ENCODE data around the gene PDE2A.

The PDE2A gene

DNA sequence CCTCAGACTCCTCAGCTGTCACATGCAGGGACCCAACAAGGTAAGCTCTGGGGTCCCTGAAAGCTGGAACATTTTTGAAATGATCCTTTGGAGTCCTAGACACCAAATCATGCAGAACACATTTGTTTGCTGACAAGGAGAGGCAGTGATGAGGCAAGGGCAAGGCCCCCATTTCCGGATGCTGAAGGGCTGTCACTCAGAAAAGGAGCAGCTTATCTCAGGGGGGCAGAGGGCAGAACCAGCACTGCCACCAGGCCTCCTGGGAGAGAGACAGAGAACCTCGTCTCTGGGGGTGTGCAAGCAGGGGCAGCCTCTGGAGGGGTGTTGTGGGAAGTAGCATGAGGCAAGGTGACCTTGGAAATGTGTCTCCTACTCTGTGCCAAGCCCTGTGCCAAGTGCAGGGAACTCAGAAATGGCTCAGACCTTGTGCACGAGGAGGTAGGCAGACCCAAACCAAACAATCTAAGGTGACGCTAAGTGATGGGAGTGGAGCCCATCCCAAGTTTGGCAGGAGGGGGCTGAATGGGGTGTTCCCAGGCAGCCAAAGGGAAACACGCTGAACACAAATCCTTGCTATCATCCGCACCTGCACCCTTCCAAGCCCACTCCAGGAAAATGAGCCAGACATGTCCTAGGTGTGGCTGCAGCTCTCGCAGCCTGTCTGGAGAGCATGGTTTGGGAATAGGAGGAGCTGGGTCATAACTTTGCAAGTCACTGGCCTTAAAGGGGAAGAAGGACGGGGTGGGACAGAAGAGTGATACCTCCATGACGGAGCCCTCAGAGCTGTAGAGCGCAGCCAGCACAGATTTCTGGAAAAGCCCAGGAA, 94.2 kb downstream of the PDE2A start:
- DNase-seq (ENCODE audit: low read depth): no peak
- no peak overlapping the region for H3K4me3 ChIP-seq (replicated peaks; ENCODE audit: low read depth, low read length)
- TF ChIP-seq, protein P1, sequence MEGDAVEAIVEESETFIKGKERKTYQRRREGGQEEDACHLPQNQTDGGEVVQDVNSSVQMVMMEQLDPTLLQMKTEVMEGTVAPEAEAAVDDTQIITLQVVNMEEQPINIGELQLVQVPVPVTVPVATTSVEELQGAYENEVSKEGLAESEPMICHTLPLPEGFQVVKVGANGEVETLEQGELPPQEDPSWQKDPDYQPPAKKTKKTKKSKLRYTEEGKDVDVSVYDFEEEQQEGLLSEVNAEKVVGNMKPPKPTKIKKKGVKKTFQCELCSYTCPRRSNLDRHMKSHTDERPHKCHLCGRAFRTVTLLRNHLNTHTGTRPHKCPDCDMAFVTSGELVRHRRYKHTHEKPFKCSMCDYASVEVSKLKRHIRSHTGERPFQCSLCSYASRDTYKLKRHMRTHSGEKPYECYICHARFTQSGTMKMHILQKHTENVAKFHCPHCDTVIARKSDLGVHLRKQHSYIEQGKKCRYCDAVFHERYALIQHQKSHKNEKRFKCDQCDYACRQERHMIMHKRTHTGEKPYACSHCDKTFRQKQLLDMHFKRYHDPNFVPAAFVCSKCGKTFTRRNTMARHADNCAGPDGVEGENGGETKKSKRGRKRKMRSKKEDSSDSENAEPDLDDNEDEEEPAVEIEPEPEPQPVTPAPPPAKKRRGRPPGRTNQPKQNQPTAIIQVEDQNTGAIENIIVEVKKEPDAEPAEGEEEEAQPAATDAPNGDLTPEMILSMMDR (IDR thresholded peaks at IDR 0.05; ENCODE audit: low read length, missing control alignments): no peak

DNA sequence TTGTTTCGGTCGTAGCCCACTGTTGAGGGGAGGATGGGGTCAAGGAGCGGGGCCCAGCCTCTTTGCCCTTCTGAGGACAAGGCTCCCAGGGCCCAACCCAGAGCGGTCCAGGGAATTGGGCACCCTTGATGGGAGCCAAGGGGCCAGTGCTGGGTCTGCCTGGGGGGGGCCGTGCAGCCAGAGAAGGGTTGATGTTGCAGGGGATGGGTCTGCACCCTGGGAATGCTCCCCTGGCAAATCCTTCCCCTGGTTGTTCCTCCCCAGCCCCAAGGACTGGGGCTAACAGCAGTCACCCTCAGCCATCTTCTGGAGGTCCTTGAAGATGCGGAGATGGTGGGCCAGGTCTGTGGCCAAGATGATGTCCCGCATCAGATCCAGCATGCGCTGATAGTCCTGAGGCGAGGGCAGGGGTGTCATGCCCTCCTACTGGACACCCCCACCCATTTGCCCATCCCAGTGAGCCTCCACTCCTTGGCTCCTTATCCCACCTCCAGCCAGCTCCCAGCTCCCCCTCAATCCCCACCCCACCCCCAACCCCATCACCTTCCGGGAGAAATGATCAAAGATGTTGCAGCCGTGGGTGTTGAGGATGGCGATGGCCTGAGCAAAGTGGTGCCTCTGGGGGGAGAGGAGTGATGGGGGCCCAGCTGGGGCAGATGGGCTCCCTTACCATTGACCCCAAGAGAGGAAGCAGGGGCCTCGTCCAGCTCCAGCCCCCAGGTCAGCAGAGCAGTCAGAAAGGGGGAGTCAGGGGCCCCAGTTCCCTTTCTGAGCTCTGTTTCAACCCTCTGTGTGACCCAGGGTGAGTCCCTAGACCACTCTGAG, 95.0 kb downstream of the PDE2A start:
- H3K4me3 ChIP-seq (replicated peaks; ENCODE audit: low read depth, low read length): no peak overlapping the region
- DNase-seq (ENCODE audit: low read depth): no peak
- TF ChIP-seq, protein P1 (IDR thresholded peaks at IDR 0.05; ENCODE audit: low read length, missing control alignments): no peak

DNA sequence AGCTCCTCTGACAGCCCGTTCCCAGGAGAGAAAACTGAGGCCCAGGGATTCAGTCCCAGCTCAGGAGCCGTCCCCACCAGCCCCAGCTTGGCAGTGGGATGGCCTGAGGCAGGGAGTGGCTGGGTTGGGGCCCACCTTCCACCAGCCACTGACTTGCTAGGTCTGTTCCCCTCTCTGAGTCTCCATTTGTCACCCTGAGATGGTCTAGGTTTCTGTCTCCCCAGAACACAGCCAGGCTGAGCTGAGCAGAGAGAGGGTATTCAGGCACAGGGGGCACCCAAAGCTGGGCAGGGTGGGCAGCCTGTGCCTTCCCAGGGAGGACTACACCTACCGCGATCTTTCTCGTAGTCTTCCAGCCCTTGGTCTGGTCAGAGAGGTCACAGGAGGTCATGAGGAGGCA, 95.7 kb downstream of the PDE2A start:
- DNase-seq (ENCODE audit: low read depth): no peak
- no peak overlapping the region for H3K4me3 ChIP-seq (replicated peaks; ENCODE audit: low read depth, low read length)
- TF ChIP-seq, protein P1 (IDR thresholded peaks at IDR 0.05; ENCODE audit: low read length, missing control alignments): no peak

- TF ChIP-seq, protein P1 (IDR thresholded peaks at IDR 0.05; ENCODE audit: low read length, missing control alignments): no peak
- no peak overlapping the region for H3K4me3 ChIP-seq (replicated peaks; ENCODE audit: low read depth, low read length)
- no peak for DNase-seq (ENCODE audit: low read depth)
Observed at GRCh38 chr11:72578051-72578450, 96.2 kb downstream of the PDE2A start.

GRCh38 chr11:72577271-72577721, 96.9 kb downstream of the PDE2A start:
- TF ChIP-seq, protein P1 (IDR thresholded peaks at IDR 0.05; ENCODE audit: low read length, missing control alignments): no peak
- no peak for DNase-seq (ENCODE audit: low read depth)
- H3K4me3 ChIP-seq (replicated peaks; ENCODE audit: low read depth, low read length): no peak overlapping the region

DNA sequence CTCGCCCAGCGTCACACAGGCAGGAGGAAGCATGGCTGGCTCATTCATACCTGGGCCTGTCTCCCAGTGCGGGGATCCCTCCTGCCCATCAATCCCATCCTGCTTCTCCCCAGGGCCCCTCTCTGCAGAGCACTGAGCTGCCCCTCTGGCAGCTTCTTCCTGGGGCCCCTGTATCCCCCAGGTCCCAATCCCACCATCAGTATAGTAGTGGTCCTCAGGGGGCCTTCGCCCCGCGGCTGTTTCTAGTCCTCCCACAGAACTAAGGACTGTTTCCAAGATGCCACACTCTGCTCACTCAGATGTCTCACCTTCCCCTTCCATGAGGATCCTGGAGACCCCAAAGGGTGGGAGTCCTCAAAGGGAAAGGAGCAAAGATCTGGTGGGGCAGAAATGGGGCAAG, 97.6 kb downstream of the PDE2A start:
- TF ChIP-seq, protein P1 (IDR thresholded peaks at IDR 0.05; ENCODE audit: low read length, missing control alignments): no peak
- DNase-seq (ENCODE audit: low read depth): no peak
- H3K4me3 ChIP-seq (replicated peaks; ENCODE audit: low read depth, low read length): no peak overlapping the region

Measured in fibroblast of pulmonary artery (primary cell).